HG03103 (cell line): ENCODE data around the gene SLC29A4.

Experiments used
- ATAC-seq: cut with Tn5 transposase; IDR thresholded peaks from one replicate; pipeline ENCODE4 v1.9.1; 2021; ENCODE audit warnings: low read depth; ENCODE audit not compliant: unreplicated experiment

SLC29A4 gene

GRCh38 chr7:5350600-5351385 is 68.0 kb downstream of the SLC29A4 start:
- ATAC-seq: no peak

DNA sequence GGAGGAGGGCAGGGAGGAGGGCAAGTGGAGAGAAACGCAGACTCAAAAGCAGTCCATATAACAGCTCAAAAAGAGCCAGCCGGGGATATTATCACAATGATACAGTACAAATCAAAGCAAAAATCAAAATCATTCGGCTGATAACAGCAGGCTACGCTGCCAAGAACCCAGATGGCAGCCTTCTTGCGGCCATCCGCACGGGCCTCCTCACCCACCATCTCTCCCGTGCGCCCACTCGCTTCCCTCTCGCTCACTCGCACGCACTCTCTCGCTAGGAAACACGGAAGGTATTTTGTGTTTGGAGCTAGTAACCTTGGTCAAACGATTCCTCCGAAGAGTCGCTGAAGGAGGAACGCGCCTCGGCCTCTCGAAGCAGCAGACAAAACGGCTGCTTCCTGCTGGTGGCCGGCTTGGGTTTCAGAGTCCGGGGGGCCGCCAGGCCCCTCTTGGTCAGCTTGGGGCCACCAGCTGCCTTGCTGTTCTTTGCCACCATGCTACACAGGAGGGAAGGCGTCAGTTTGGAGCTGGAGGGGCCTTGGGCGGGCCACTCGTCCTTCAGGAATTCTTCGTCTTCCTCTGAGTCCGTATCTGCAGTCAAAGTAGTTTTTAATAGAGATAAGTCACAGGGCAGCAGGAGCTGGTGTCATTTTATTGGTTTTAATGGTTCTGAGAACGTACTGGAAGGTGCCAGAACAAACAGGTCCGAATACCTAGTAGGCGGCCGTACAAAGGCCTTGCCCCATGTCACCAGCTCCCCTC is 68.9 kb downstream of the SLC29A4 start:
- no peak for ATAC-seq

DNA sequence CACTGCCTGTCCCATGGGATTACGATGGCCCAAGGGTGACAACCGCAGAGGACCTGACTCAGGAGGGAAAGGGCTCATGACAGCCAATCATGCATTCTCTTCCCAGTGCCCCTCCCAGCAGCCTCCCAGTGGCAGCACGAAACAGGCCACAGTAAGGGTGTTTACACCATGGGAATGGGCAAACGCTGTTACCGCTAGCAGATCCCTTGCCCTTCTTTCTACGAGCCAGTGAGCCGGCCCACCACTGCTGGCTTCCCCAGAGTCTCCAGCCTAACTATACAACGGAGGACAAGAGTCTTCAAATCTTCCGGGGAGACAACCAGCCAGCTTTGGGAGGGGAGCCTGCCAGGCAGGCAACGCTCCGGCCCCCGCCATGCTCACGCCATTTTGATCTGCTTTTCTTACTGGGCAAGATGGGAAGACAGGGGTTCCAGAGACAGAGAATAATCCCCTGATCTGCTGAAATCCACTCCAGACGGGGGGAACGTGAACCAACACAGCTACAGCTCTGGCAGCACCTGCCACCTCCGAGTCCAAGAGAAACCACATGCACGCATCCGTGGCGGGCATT is 69.8 kb downstream of the SLC29A4 start:
- no peak for ATAC-seq

DNA sequence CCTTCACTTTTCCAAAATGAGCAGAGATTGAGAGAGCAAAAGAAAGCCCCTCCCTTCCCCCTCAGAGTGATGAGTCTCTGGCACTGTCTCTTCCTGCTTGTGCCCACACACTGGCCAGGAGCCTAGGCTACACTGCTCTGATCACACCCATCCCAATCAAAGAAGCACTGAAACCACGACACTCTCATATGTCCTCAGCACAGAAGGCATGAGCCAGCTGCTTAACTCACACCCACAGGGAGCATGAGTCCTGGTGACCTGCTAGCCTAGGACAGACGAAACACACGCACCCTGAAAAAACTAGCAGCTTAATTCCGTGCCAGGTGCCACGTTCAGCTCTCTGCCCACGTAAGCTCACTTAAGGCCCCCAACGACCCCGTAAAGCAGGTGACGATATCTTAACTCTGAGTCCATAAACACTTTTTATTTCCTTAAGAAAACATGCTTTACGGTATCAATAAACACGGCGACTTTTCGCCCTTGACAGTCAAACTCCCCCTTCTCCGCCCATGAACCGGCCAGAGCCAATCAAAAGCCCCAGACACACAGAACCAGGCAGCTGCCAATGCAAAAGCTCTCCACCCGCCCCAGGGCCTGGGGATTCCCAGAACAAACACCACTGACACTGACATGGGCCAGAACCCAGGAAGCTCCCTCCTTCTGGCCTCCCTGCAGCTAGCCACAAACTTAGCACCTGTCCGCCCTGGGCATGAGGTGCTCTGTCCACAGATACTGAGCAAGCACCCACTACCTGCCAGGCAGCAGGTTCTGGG is 71.9 kb downstream of the SLC29A4 start:
- no peak for ATAC-seq
